ENCODE data around the gene AGO4.

DNA sequence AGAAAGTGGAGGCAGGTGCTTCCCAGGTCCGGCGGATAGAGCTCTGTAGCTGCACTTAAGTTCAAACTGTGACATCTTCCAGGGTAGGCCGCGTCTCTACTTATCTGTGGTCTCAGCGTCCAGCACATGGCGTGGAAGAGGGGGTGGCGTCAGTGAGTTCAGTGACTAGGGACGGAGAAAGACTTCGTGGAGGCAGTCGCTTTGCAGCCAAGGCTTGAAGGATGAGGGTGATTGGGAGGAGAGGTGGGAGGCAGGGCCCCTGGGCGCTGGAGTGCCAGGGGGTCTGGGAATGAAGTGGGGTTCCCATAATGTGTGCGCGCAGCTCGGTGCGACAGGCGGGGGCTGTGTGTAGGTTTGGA, 74.7 kb downstream of the AGO4 start:
- no peak for TF ChIP-seq SIN3A (IDR thresholded peaks at IDR 0.05; ENCODE audit: borderline replicate concordance, insufficient read depth, low read depth, low read length)
- TF ChIP-seq, protein P1, sequence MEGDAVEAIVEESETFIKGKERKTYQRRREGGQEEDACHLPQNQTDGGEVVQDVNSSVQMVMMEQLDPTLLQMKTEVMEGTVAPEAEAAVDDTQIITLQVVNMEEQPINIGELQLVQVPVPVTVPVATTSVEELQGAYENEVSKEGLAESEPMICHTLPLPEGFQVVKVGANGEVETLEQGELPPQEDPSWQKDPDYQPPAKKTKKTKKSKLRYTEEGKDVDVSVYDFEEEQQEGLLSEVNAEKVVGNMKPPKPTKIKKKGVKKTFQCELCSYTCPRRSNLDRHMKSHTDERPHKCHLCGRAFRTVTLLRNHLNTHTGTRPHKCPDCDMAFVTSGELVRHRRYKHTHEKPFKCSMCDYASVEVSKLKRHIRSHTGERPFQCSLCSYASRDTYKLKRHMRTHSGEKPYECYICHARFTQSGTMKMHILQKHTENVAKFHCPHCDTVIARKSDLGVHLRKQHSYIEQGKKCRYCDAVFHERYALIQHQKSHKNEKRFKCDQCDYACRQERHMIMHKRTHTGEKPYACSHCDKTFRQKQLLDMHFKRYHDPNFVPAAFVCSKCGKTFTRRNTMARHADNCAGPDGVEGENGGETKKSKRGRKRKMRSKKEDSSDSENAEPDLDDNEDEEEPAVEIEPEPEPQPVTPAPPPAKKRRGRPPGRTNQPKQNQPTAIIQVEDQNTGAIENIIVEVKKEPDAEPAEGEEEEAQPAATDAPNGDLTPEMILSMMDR (IDR thresholded peaks at IDR 0.05) = no peak

Data from Panc1 (cell line).